Mesothelial cell of epicardium (in vitro differentiated cells): ENCODE data around the gene IFNLR1. TPM values are rescaled to one million over a fixed set of nuclear protein-coding genes. Genes with fewer than 3 reads are reported as not detected.

ENCODE experiments used
- DNase-seq, 2 experiments: peaks; one replicate each; pipeline ENCODE4 v3.0.0; 2021; ENCODE audit warnings: low spot score in 2 of 2; ENCODE audit not compliant: unreplicated experiment in 2 of 2
- H3K27ac Mint-ChIP-seq: 2 replicates; pipeline ENCODE4 v1.8.0; 2021; ENCODE audit warnings: mixed read lengths
- H3K27me3 Mint-ChIP-seq: 2 replicates; pipeline ENCODE4 v1.8.0; 2021; ENCODE audit warnings: low read depth, mixed read lengths
- H3K36me3 Mint-ChIP-seq: 2 replicates; pipeline ENCODE4 v1.8.0; 2021; ENCODE audit warnings: mixed read lengths
- H3K4me1 Mint-ChIP-seq: 2 replicates; pipeline ENCODE4 v1.8.0; 2021; ENCODE audit warnings: mixed read lengths
- H3K4me3 Mint-ChIP-seq: 2 replicates; pipeline ENCODE4 v1.8.0; 2021; ENCODE audit warnings: mild to moderate bottlenecking, moderate library complexity, mixed read lengths
- H3K9me3 Mint-ChIP-seq: 2 replicates; pipeline ENCODE4 v1.8.0; 2021; ENCODE audit warnings: mixed read lengths
- CTCF ChIP-seq: fragments of 200-600 bp; sonication (generic); IDR thresholded peaks from one replicate; pipeline ENCODE4 v1.5.0; 2021; ENCODE audit warnings: antibody characterized with exemption; ENCODE audit not compliant: unreplicated experiment
- total RNA-seq: library from RNA; stranded (reverse); gene quantifications from 3 replicates; pipeline ENCODE4 v1.2.1, GENCODE V29; 2021

IFNLR1 gene
- total RNA-seq, 1 donor from 2014 or later, result 12.1 TPM

GRCh38 chr1:24118410-24119242 is 68.5 kb downstream of the IFNLR1 start:
- H3K27ac Mint-ChIP-seq, result no peak overlapping the region
- DNase-seq, result no peak
- no peaks in the 10 kb centered on the region for H3K9me3 Mint-ChIP-seq
- H3K27me3 Mint-ChIP-seq, result peaks cover 8% of the 10 kb centered on the region
- no peak for TF ChIP-seq CTCF
- no peak overlapping the region for H3K4me3 Mint-ChIP-seq
- no peaks in the 10 kb centered on the region for H3K36me3 Mint-ChIP-seq
- peaks cover 12% of the 10 kb centered on the region for H3K4me1 Mint-ChIP-seq

- Mint-ChIP-seq H3K27me3 (peaks cover 8% of the 10 kb centered on the region), H3K27ac (no peak overlapping the region), H3K36me3 (no peaks in the 10 kb centered on the region), H3K4me1 (peaks cover 12% of the 10 kb centered on the region), H3K4me3 (no peak overlapping the region), H3K9me3 (no peaks in the 10 kb centered on the region)
- no peak for DNase-seq
- no peak for TF ChIP-seq CTCF
Observed at GRCh38 chr1:24117722-24118409, 69.2 kb downstream of the IFNLR1 start.

- no peak overlapping the region for H3K4me3 Mint-ChIP-seq
- peaks cover 8% of the 10 kb centered on the region for H3K27me3 Mint-ChIP-seq
- H3K27ac Mint-ChIP-seq, result no peak overlapping the region
- peaks cover 17% of the 10 kb centered on the region for H3K4me1 Mint-ChIP-seq
- H3K9me3 Mint-ChIP-seq, result no peaks in the 10 kb centered on the region
- H3K36me3 Mint-ChIP-seq, result no peaks in the 10 kb centered on the region
- TF ChIP-seq CTCF, result no peak
- no peak for DNase-seq
Observed at GRCh38 chr1:24117132-24117531, 70.0 kb downstream of the IFNLR1 start.

- H3K4me1 Mint-ChIP-seq, result peaks cover 16% of the 10 kb centered on the region
- no peak for TF ChIP-seq CTCF
- no peaks in the 10 kb centered on the region for H3K36me3 Mint-ChIP-seq
- DNase-seq, result no peak
- H3K27ac Mint-ChIP-seq, result no peak overlapping the region
- H3K27me3 Mint-ChIP-seq, result peaks cover 7% of the 10 kb centered on the region
- no peak overlapping the region for H3K4me3 Mint-ChIP-seq
- no peaks in the 10 kb centered on the region for H3K9me3 Mint-ChIP-seq
Observed at GRCh38 chr1:24114753-24115152, 72.3 kb downstream of the IFNLR1 start.

GRCh38 chr1:24113641-24114033 is 73.5 kb downstream of the IFNLR1 start:
- H3K4me3 Mint-ChIP-seq, result no peak overlapping the region
- no peak for TF ChIP-seq CTCF
- no peaks in the 10 kb centered on the region for H3K9me3 Mint-ChIP-seq
- peaks cover 7% of the 10 kb centered on the region for H3K27me3 Mint-ChIP-seq
- no peak overlapping the region for H3K27ac Mint-ChIP-seq
- H3K4me1 Mint-ChIP-seq, result peaks cover 15% of the 10 kb centered on the region
- no peaks in the 10 kb centered on the region for H3K36me3 Mint-ChIP-seq
- DNase-seq, result no peak
